WTC11 (cell line): ENCODE measurements around the gene TAGLN3. TPM values are rescaled to one million over a fixed set of nuclear protein-coding genes. Genes with fewer than 3 reads are reported as not detected.

Source experiments
- ATAC-seq: fragments of 200-7000 bp; cut with Tn5 transposase; 2 replicates; pipeline ENCODE4 v1.10.0; 2021; ENCODE audit warnings: mild to moderate bottlenecking, moderate library complexity
- CTCF ChIA-PET: fragments of 300-600 bp; sonication (Branson Sonifier 250); formaldehyde crosslinking; loops from one replicate; lab custom pipeline; 2021; ENCODE audit warnings: antibody characterized with exemption; lab: Charles Lee
- POLR2A ChIA-PET: fragments of 350-600 bp; sonication (Branson Sonifier 250); formaldehyde crosslinking; loops from one replicate; lab custom pipeline; 2021; ENCODE audit warnings: antibody characterized with exemption; lab: Charles Lee
- DNase-seq: peaks from one replicate; pipeline ENCODE4 v3.0.0; 2021; ENCODE audit warnings: low spot score
- H3K27ac Mint-ChIP-seq: 2 replicates; pipeline ENCODE4 v1.8.0; 2021; ENCODE audit warnings: mixed read lengths
- H3K27me3 Mint-ChIP-seq: 2 replicates; pipeline ENCODE4 v1.8.0; 2021; ENCODE audit warnings: low read depth, mild to moderate bottlenecking, moderate library complexity, mixed read lengths
- H3K36me3 Mint-ChIP-seq: 2 replicates; pipeline ENCODE4 v1.8.0; 2021; ENCODE audit warnings: mixed read lengths
- H3K4me1 Mint-ChIP-seq: 2 replicates; pipeline ENCODE4 v1.8.0; 2022; ENCODE audit warnings: mixed read lengths
- H3K4me3 Mint-ChIP-seq: 2 replicates; pipeline ENCODE4 v1.8.0; 2021; ENCODE audit warnings: mild to moderate bottlenecking, moderate library complexity, mixed read lengths
- H3K9me3 Mint-ChIP-seq: 2 replicates; pipeline ENCODE4 v1.8.0; 2021; ENCODE audit warnings: mixed read lengths
- ATF6 ChIP-seq: sonication (generic); formaldehyde crosslinking; IDR thresholded peaks from 2 replicates; pipeline ENCODE4 v1.8.1; 2023; ENCODE audit warnings: mild to moderate bottlenecking, missing genetic modification reagents
- CBFB ChIP-seq: sonication (generic); formaldehyde crosslinking; IDR thresholded peaks from 2 replicates; pipeline ENCODE4 v1.8.1; 2022; ENCODE audit warnings: mild to moderate bottlenecking, low read depth, missing genetic modification reagents
- EMX1 ChIP-seq: fragments of 250-450 bp; sonication (Bioruptor Pico); IDR thresholded peaks from 2 replicates; pipeline ENCODE4 v1.8.0; 2021; ENCODE audit warnings: mild to moderate bottlenecking
- ETV6 ChIP-seq: sonication (generic); formaldehyde crosslinking; IDR thresholded peaks from 2 replicates; pipeline ENCODE4 v1.8.1; 2022; ENCODE audit warnings: mild to moderate bottlenecking, missing genetic modification reagents
- FOXP1 ChIP-seq: sonication (generic); formaldehyde crosslinking; IDR thresholded peaks from 2 replicates; pipeline ENCODE4 v1.8.0; 2022; ENCODE audit warnings: missing genetic modification reagents, mild to moderate bottlenecking, moderate library complexity, borderline replicate concordance
- HMGA2 ChIP-seq: fragments of 250-450 bp; sonication (Bioruptor Pico); IDR thresholded peaks from 2 replicates; pipeline ENCODE4 v1.4.0; 2021; ENCODE audit warnings: mild to moderate bottlenecking, moderate library complexity
- IRF1 ChIP-seq: sonication (generic); formaldehyde crosslinking; IDR thresholded peaks from 2 replicates; pipeline ENCODE4 v1.8.0; 2023; ENCODE audit warnings: missing genetic modification reagents
- MAX ChIP-seq: sonication (generic); formaldehyde crosslinking; IDR thresholded peaks from 2 replicates; pipeline ENCODE4 v1.8.0; 2022; ENCODE audit warnings: mild to moderate bottlenecking, missing genetic modification reagents
- MYBL2 ChIP-seq: sonication (generic); formaldehyde crosslinking; IDR thresholded peaks from 2 replicates; pipeline ENCODE4 v1.8.1; 2023; ENCODE audit warnings: mild to moderate bottlenecking, moderate library complexity, missing genetic modification reagents
- NFE2L1 ChIP-seq: sonication (generic); formaldehyde crosslinking; IDR thresholded peaks from 2 replicates; pipeline ENCODE4 v1.8.1; 2023; ENCODE audit warnings: missing genetic modification reagents
- NR1H2 ChIP-seq: sonication (generic); formaldehyde crosslinking; IDR thresholded peaks from 2 replicates; pipeline ENCODE4 v1.9.0; 2021; ENCODE audit warnings: mild to moderate bottlenecking, moderate library complexity, missing genetic modification reagents
- PRRX2 ChIP-seq: fragments of 250-450 bp; sonication (Bioruptor Pico); IDR thresholded peaks from 2 replicates; pipeline ENCODE4 v1.8.0; 2021; ENCODE audit warnings: mild to moderate bottlenecking
- ZNF219 ChIP-seq: sonication (generic); formaldehyde crosslinking; IDR thresholded peaks from 2 replicates; pipeline ENCODE4 v1.8.0; 2023; ENCODE audit warnings: missing genetic modification reagents, mild to moderate bottlenecking, borderline replicate concordance
- total RNA-seq: library from RNA; stranded (reverse); gene quantifications from 3 replicates; pipeline ENCODE4 v1.2.3, GENCODE V29; 2021
- TF ChIP-seq, protein P1 (sequence below): sonication (generic); formaldehyde crosslinking; IDR thresholded peaks from 2 replicates; pipeline ENCODE4 v1.8.1; 2022; ENCODE audit warnings: missing genetic modification reagents, borderline replicate concordance
- TF ChIP-seq, protein P2 (sequence below): fragments of 250-450 bp; sonication (Bioruptor Pico); IDR thresholded peaks from 2 replicates; pipeline ENCODE4 v1.9.0; 2021; ENCODE audit warnings: mild to moderate bottlenecking, borderline replicate concordance
- TF ChIP-seq, protein P3 (sequence below): sonication (generic); formaldehyde crosslinking; IDR thresholded peaks from 2 replicates; pipeline ENCODE4 v1.8.0; 2023; ENCODE audit warnings: mild to moderate bottlenecking, missing genetic modification reagents
- TF ChIP-seq, protein P4 (sequence below): sonication (generic); formaldehyde crosslinking; IDR thresholded peaks from 2 replicates; pipeline ENCODE4 v1.8.1; 2023; ENCODE audit warnings: mild to moderate bottlenecking, missing genetic modification reagents, moderate library complexity
- TF ChIP-seq, protein P5 (sequence below): sonication (generic); formaldehyde crosslinking; IDR thresholded peaks from 2 replicates; pipeline ENCODE4 v1.8.1; 2023; ENCODE audit warnings: mild to moderate bottlenecking, missing genetic modification reagents, moderate library complexity

TAGLN3 gene
- total RNA-seq, 1 experiment from 2014 or later, result 2.8 TPM

DNA sequence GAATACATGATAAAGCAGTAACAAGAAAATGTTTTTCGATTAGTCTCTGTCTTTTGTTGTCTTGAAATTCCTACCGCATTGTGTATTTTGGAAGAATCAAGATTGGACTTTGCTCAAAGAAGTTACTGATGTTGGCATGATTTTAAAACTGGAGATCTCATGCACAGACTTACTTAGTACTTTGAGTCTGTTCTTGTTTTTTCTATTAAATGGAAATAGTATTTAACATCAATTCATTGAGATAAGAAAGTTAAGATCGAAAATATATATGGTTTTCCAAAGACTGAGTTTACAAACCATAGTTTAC lies 17.3 kb upstream of the TAGLN3 start (continued):
- no peak for TF ChIP-seq PRRX2 (CRISPR knock-in tag)
- TF ChIP-seq NFE2L1 (CRISPR knock-in tag), result no peak

DNA sequence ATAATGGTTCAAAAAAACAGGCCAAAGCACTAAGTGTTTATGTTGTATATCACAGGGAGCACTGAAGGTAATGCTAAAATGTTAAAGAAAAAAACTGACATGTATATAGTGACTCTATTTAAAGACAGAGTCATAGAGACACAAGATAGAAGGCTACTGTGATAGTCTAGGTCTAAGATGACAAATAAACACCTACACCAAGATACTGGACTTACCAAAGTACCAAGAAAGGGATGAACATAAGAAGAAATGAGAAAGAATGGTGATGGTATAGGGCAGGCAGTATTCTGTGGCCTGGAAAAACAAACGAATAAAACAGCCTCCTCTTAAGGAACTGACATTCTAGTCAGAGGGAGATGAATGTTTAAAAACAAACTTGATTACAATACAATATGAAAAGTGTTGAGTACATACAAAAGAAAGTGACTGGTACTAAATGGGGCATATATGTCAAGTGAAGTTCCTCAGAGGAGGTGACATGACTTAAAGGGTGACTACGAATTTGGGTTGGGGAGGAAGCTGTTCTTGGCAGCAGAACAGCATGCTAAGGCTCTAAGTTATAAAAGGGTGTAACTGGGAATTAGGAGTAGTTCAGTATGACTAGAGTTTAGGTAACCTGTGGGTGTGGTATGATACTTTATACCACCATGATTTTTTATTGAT lies 14.0 kb upstream of the TAGLN3 start:
- peaks cover 5% of the 10 kb centered on the region; the same call in 1 of the 2 replicates for H3K4me1 Mint-ChIP-seq
- no peak overlapping the region for H3K27ac Mint-ChIP-seq
- ChIA-PET POLR2A (interaction anchor here (0.6 kb wide), 1 partner anchor 17 kb away, joined by 5 read pairs; no protein-coding TSS in a partner anchor), CTCF (interaction anchor here (0.6 kb wide), 1 partner anchor 121 kb away, joined by 3 read pairs; no protein-coding TSS in a partner anchor)
- no peaks in the 10 kb centered on the region for H3K9me3 Mint-ChIP-seq
- ATAC-seq (no peak), DNase-seq (no peak)
- H3K4me3 Mint-ChIP-seq, result no peak overlapping the region
- TF ChIP-seq CBFB (CRISPR knock-in tag) (no peak), NR1H2 (CRISPR knock-in tag) (no peak), ETV6 (no peak)
- TF ChIP-seq, protein P1, sequence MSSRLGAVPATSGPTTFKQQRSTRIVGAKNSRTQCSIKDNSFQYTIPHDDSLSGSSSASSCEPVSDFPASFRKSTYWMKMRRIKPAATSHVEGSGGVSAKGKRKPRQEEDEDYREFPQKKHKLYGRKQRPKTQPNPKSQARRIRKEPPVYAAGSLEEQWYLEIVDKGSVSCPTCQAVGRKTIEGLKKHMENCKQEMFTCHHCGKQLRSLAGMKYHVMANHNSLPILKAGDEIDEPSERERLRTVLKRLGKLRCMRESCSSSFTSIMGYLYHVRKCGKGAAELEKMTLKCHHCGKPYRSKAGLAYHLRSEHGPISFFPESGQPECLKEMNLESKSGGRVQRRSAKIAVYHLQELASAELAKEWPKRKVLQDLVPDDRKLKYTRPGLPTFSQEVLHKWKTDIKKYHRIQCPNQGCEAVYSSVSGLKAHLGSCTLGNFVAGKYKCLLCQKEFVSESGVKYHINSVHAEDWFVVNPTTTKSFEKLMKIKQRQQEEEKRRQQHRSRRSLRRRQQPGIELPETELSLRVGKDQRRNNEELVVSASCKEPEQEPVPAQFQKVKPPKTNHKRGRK (CRISPR knock-in tag), result no peak
- peaks cover 22% of the 10 kb centered on the region for H3K36me3 Mint-ChIP-seq
- H3K27me3 Mint-ChIP-seq, result no peaks in the 10 kb centered on the region

DNA sequence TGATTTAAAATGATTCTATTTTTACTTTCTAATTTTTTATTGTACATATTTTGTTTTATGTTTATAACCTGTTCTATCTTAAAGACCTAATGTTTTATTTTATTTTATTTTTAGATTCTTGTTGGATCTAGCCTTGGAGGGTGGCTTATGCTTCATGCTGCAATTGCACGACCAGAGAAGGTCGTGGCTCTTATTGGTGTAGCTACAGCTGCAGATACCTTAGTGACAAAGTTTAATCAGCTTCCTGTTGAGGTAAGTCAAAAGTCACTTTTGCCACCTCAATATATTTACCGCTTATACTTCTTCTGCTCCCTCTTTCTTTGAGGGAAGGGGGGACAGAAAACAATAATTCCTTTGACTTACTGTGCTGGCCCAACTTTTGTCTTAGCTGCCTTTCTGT lies 11.9 kb upstream of the TAGLN3 start:
- H3K9me3 Mint-ChIP-seq, result no peaks in the 10 kb centered on the region
- H3K36me3 Mint-ChIP-seq, result peaks cover 28% of the 10 kb centered on the region
- no peak overlapping the region for H3K27ac Mint-ChIP-seq
- H3K27me3 Mint-ChIP-seq, result no peaks in the 10 kb centered on the region
- ChIA-PET CTCF (interaction anchor here (2.3 kb wide), 1 partner anchor 27 kb away, joined by 8 read pairs; no protein-coding TSS in a partner anchor), POLR2A (no interaction called here)
- no peak for DNase-seq
- no peaks in the 10 kb centered on the region for H3K4me1 Mint-ChIP-seq
- H3K4me3 Mint-ChIP-seq, result no peak overlapping the region
- TF ChIP-seq, protein P2, sequence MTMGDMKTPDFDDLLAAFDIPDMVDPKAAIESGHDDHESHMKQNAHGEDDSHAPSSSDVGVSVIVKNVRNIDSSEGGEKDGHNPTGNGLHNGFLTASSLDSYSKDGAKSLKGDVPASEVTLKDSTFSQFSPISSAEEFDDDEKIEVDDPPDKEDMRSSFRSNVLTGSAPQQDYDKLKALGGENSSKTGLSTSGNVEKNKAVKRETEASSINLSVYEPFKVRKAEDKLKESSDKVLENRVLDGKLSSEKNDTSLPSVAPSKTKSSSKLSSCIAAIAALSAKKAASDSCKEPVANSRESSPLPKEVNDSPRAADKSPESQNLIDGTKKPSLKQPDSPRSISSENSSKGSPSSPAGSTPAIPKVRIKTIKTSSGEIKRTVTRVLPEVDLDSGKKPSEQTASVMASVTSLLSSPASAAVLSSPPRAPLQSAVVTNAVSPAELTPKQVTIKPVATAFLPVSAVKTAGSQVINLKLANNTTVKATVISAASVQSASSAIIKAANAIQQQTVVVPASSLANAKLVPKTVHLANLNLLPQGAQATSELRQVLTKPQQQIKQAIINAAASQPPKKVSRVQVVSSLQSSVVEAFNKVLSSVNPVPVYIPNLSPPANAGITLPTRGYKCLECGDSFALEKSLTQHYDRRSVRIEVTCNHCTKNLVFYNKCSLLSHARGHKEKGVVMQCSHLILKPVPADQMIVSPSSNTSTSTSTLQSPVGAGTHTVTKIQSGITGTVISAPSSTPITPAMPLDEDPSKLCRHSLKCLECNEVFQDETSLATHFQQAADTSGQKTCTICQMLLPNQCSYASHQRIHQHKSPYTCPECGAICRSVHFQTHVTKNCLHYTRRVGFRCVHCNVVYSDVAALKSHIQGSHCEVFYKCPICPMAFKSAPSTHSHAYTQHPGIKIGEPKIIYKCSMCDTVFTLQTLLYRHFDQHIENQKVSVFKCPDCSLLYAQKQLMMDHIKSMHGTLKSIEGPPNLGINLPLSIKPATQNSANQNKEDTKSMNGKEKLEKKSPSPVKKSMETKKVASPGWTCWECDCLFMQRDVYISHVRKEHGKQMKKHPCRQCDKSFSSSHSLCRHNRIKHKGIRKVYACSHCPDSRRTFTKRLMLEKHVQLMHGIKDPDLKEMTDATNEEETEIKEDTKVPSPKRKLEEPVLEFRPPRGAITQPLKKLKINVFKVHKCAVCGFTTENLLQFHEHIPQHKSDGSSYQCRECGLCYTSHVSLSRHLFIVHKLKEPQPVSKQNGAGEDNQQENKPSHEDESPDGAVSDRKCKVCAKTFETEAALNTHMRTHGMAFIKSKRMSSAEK (CRISPR knock-in tag), result no peak
- TF ChIP-seq, protein P3, sequence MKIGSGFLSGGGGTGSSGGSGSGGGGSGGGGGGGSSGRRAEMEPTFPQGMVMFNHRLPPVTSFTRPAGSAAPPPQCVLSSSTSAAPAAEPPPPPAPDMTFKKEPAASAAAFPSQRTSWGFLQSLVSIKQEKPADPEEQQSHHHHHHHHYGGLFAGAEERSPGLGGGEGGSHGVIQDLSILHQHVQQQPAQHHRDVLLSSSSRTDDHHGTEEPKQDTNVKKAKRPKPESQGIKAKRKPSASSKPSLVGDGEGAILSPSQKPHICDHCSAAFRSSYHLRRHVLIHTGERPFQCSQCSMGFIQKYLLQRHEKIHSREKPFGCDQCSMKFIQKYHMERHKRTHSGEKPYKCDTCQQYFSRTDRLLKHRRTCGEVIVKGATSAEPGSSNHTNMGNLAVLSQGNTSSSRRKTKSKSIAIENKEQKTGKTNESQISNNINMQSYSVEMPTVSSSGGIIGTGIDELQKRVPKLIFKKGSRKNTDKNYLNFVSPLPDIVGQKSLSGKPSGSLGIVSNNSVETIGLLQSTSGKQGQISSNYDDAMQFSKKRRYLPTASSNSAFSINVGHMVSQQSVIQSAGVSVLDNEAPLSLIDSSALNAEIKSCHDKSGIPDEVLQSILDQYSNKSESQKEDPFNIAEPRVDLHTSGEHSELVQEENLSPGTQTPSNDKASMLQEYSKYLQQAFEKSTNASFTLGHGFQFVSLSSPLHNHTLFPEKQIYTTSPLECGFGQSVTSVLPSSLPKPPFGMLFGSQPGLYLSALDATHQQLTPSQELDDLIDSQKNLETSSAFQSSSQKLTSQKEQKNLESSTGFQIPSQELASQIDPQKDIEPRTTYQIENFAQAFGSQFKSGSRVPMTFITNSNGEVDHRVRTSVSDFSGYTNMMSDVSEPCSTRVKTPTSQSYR, result no peak
- TF ChIP-seq ATF6 (CRISPR knock-in tag) (no peak), FOXP1 (no peak), IRF1 (no peak), MAX (no peak), EMX1 (CRISPR knock-in tag) (no peak), HMGA2 (no peak), MYBL2 (CRISPR knock-in tag) (no peak), ZNF219 (CRISPR knock-in tag) (no peak)
- TF ChIP-seq, protein P4, sequence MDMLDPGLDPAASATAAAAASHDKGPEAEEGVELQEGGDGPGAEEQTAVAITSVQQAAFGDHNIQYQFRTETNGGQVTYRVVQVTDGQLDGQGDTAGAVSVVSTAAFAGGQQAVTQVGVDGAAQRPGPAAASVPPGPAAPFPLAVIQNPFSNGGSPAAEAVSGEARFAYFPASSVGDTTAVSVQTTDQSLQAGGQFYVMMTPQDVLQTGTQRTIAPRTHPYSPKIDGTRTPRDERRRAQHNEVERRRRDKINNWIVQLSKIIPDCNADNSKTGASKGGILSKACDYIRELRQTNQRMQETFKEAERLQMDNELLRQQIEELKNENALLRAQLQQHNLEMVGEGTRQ (CRISPR knock-in tag), result no peak
- TF ChIP-seq, protein P5, sequence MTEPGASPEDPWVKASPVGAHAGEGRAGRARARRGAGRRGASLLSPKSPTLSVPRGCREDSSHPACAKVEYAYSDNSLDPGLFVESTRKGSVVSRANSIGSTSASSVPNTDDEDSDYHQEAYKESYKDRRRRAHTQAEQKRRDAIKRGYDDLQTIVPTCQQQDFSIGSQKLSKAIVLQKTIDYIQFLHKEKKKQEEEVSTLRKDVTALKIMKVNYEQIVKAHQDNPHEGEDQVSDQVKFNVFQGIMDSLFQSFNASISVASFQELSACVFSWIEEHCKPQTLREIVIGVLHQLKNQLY (CRISPR knock-in tag), result no peak
- no peak for ATAC-seq
